ENCODE data around the gene RRBP1. TPM values are rescaled to one million over a fixed set of nuclear protein-coding genes. Genes with fewer than 3 reads are reported as not detected.

The RRBP1 gene
- total RNA-seq, 2 experiments from 2014 or later = 48.0 to 51.0 TPM

- Mint-ChIP-seq H3K4me1 (peaks cover 4% of the 10 kb centered on the region), H3K9me3 (no peaks in the 10 kb centered on the region), H3K27me3 (no peaks in the 10 kb centered on the region), H3K27ac (no peak overlapping the region), H3K36me3 (peaks cover 4% of the 10 kb centered on the region), H3K4me3 (no peak overlapping the region)
- ATAC-seq (ENCODE audit: low read depth) (no peak), DNase-seq (no peak)
- POLR2A ChIA-PET = no interaction called here
Measured at GRCh38 chr20:17651129-17651759, 30.8 kb downstream of the RRBP1 start.

- POLR2A ChIA-PET = no interaction called here
Measured at GRCh38 chr20:17650301-17651128, 31.5 kb downstream of the RRBP1 start.

GRCh38 chr20:17648791-17649730, 33.0 kb downstream of the RRBP1 start:
- DNase-seq (peak; percentile 40), ATAC-seq (ENCODE audit: low read depth) (peak; percentile 42)
- peaks cover 2% of the 10 kb centered on the region for H3K4me1 Mint-ChIP-seq
- POLR2A ChIA-PET = no interaction called here
- no peaks in the 10 kb centered on the region for H3K27me3 Mint-ChIP-seq
- no peaks in the 10 kb centered on the region for H3K9me3 Mint-ChIP-seq
- peaks cover under 1% of the 10 kb centered on the region for H3K36me3 Mint-ChIP-seq
- no peak overlapping the region for H3K4me3 Mint-ChIP-seq
- no peak overlapping the region for H3K27ac Mint-ChIP-seq

More at GRCh38 chr20:17650301-17651128, 31.5 kb downstream of the RRBP1 start:
- Mint-ChIP-seq H3K4me1 (peaks cover 2% of the 10 kb centered on the region), H3K27ac (no peak overlapping the region), H3K4me3 (no peak overlapping the region), H3K36me3 (peaks cover 2% of the 10 kb centered on the region), H3K9me3 (no peaks in the 10 kb centered on the region), H3K27me3 (no peaks in the 10 kb centered on the region)
- DNase-seq = peak; percentile 9
- ATAC-seq (ENCODE audit: low read depth) = no peak

GRCh38 chr20:17648315-17648646, 33.8 kb downstream of the RRBP1 start:
- no peak overlapping the region for H3K4me3 Mint-ChIP-seq
- no peaks in the 10 kb centered on the region for H3K36me3 Mint-ChIP-seq

GRCh38 chr20:17647391-17648314, 34.4 kb downstream of the RRBP1 start:
- no peaks in the 10 kb centered on the region for H3K9me3 Mint-ChIP-seq
- POLR2A ChIA-PET = no interaction called here
- ATAC-seq (ENCODE audit: low read depth) (no peak), DNase-seq (peak; percentile 14)
- H3K4me3 Mint-ChIP-seq = no peak overlapping the region
- H3K27me3 Mint-ChIP-seq = no peaks in the 10 kb centered on the region
- peaks cover 2% of the 10 kb centered on the region for H3K4me1 Mint-ChIP-seq
- no peak overlapping the region for H3K27ac Mint-ChIP-seq
- no peaks in the 10 kb centered on the region for H3K36me3 Mint-ChIP-seq

More at GRCh38 chr20:17648315-17648646, 33.8 kb downstream of the RRBP1 start:
- H3K27me3 Mint-ChIP-seq = no peaks in the 10 kb centered on the region
- H3K27ac Mint-ChIP-seq = no peak overlapping the region
- H3K4me1 Mint-ChIP-seq = peaks cover 2% of the 10 kb centered on the region
- ATAC-seq (ENCODE audit: low read depth) (no peak), DNase-seq (peak; percentile 24)
- POLR2A ChIA-PET = no interaction called here
- H3K9me3 Mint-ChIP-seq = no peaks in the 10 kb centered on the region

- DNase-seq = no peak
- Mint-ChIP-seq H3K4me3 (no peak overlapping the region), H3K27ac (no peak overlapping the region), H3K27me3 (no peaks in the 10 kb centered on the region), H3K4me1 (peaks cover 2% of the 10 kb centered on the region), H3K36me3 (no peaks in the 10 kb centered on the region), H3K9me3 (no peaks in the 10 kb centered on the region)
- ATAC-seq (ENCODE audit: low read depth) = no peak
- POLR2A ChIA-PET = no interaction called here
Measured at GRCh38 chr20:17646961-17647301, 35.1 kb downstream of the RRBP1 start.

GRCh38 chr20:17646209-17646960, 35.7 kb downstream of the RRBP1 start:
- Mint-ChIP-seq H3K4me1 (peaks cover 2% of the 10 kb centered on the region), H3K4me3 (no peak overlapping the region), H3K36me3 (no peaks in the 10 kb centered on the region), H3K27me3 (no peaks in the 10 kb centered on the region), H3K9me3 (no peaks in the 10 kb centered on the region), H3K27ac (no peak overlapping the region)
- ATAC-seq (ENCODE audit: low read depth) = no peak
- DNase-seq = no peak
- POLR2A ChIA-PET = no interaction called here

- Mint-ChIP-seq H3K4me3 (no peak overlapping the region), H3K36me3 (no peaks in the 10 kb centered on the region), H3K27me3 (no peaks in the 10 kb centered on the region), H3K4me1 (peaks cover 2% of the 10 kb centered on the region), H3K9me3 (no peaks in the 10 kb centered on the region), H3K27ac (no peak overlapping the region)
- DNase-seq (no peak), ATAC-seq (ENCODE audit: low read depth) (no peak)
- POLR2A ChIA-PET = no interaction called here
Measured at GRCh38 chr20:17645546-17646208, 36.4 kb downstream of the RRBP1 start.

- H3K27ac Mint-ChIP-seq = no peak overlapping the region
- H3K36me3 Mint-ChIP-seq = peaks cover 3% of the 10 kb centered on the region
- H3K4me3 Mint-ChIP-seq = no peak overlapping the region
- no peaks in the 10 kb centered on the region for H3K27me3 Mint-ChIP-seq
- ATAC-seq (ENCODE audit: low read depth) = no peak
- POLR2A ChIA-PET = no interaction called here
- H3K4me1 Mint-ChIP-seq = peaks cover 2% of the 10 kb centered on the region
- no peak for DNase-seq
- H3K9me3 Mint-ChIP-seq = no peaks in the 10 kb centered on the region
Measured at GRCh38 chr20:17645010-17645409, 37.0 kb downstream of the RRBP1 start.

- Mint-ChIP-seq H3K27ac (no peak overlapping the region), H3K4me3 (no peak overlapping the region), H3K27me3 (no peaks in the 10 kb centered on the region), H3K9me3 (no peaks in the 10 kb centered on the region), H3K36me3 (peaks cover 4% of the 10 kb centered on the region), H3K4me1 (peaks cover 2% of the 10 kb centered on the region)
- ATAC-seq (ENCODE audit: low read depth) = no peak
- DNase-seq = no peak
- POLR2A ChIA-PET = no interaction called here
Measured at GRCh38 chr20:17644451-17644850, 37.6 kb downstream of the RRBP1 start.

GRCh38 chr20:17643531-17644188, 38.4 kb downstream of the RRBP1 start:
- H3K9me3 Mint-ChIP-seq = no peaks in the 10 kb centered on the region
- ATAC-seq (ENCODE audit: low read depth) (no peak), DNase-seq (no peak)
- no peak overlapping the region for H3K4me3 Mint-ChIP-seq
- peaks cover 4% of the 10 kb centered on the region for H3K36me3 Mint-ChIP-seq
- H3K27me3 Mint-ChIP-seq = no peaks in the 10 kb centered on the region
- no peaks in the 10 kb centered on the region for H3K4me1 Mint-ChIP-seq
- no peak overlapping the region for H3K27ac Mint-ChIP-seq
- POLR2A ChIA-PET = no interaction called here
